CD4-positive, alpha-beta T cell treated with Interleukin-6 at 100 ng/mL for 8 hours (primary cell): ENCODE data around the gene COCH.
"Not testable (repeated sequence)": the region's sequence is repeated elsewhere in the genome, so short reads cannot be mapped to it uniquely, and the experiment has no call there.

ENCODE experiments used
- DNase-seq: peaks from one replicate; pipeline ENCODE4 v3.0.0-alpha.2; 2020; ENCODE audit warnings: mixed read lengths, low spot score

COCH gene

DNA sequence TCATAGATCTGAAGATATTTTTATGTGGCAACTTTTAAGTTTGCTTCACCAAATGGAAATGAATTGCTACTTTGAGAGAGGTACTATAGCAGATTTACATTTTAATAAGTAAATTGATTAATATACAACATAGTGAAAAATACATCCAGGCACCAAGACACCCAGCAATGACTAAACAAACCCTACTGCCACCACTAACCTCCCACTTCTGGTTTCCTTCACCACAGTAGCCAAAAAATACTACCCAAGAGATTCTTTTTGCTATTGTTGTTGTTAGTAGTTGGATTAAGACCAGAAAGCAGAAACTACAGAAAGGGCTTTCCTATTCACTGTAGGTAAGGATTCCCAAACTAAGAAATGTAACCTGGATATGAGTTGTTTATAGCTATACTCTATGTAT, 54.1 kb downstream of the COCH start:
- DNase-seq: no peak

DNA sequence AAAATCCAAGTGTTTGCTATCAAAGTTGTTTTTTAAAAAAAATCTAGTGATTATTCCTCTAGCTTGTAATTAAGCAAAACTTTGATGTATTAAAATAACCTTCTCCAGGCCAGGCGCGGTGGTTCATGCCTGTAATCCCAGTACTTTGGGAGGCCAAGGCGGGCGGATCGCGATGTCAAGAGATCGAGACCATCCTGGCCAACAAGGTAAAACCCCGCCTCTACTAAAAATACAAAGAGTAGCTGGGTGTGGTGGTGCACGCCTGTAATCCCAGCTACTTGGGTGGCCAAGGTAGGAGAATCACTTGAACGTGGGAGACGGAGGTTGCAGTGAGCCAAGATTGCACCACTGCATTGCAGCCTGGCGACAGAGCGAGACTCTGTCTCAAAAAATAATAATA, 59.6 kb downstream of the COCH start:
- DNase-seq: not testable (repeated sequence)

DNA sequence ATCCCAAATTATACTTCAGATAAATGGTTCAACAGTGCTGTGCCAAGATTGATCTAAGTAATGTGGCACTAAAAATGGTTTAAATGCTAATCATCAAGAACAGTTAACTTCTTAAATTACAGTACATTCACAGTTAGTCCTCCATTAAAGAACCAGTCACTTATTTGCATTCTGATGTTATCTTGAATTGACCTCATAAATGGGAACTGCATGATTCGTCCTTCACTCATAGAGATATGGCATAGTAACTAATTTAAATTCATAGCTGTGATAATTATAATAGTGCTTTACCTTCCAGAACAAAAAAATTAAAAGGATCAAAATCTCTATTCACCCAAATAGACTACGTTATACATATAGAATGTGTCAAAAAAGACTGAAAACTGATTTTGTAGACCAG, 61.1 kb downstream of the COCH start:
- no peak for DNase-seq

DNA sequence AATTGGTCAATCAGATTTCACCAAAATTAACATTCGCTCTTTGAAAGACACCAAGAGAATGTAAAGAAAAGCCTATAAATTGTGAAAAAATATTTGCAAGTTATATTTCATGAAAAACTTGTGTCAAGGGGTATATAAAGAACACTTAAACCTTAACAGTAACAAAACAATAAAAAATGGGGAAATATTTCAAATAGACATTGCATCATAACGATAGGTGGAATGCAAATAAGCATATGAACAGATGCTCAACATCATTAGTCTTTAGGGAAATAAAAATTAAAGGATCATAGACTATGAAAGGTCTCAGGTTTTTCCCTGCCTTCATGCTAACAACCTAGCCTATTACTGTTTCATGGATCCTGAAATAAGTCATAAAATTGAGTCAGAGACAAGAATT, 64.3 kb downstream of the COCH start:
- DNase-seq: no peak
